GM21447 (cell line): ENCODE results near the gene CPSF4L.

Source experiments
- ATAC-seq: cut with Tn5 transposase; IDR thresholded peaks from one replicate; pipeline ENCODE4 v1.9.1; 2021; ENCODE audit not compliant: unreplicated experiment

CPSF4L gene

DNA sequence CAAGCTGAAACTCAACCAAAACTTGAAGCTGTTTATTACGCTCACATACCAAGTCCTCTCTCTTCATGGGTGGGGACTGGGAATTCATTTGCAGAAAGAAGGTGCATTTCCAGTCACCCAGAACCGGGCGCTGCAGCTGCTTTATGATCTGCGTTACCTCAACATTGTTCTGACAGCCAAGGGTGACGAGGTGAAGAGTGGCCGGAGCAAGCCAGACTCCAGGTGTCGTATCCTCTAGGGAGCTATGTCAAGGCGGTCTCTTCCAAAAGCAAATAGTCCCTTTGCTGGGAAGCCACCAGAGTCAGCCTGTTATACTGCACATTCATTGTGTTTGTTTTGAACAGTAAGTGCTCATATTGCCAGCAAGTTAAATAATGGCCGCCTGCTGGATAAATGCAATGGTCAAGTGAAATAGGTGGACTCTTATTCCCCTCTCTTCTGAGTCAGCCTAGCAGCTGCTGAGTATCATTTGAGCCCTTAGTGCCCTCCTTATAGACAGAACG, 56.2 kb downstream of the CPSF4L start:
- ATAC-seq = no peak

DNA sequence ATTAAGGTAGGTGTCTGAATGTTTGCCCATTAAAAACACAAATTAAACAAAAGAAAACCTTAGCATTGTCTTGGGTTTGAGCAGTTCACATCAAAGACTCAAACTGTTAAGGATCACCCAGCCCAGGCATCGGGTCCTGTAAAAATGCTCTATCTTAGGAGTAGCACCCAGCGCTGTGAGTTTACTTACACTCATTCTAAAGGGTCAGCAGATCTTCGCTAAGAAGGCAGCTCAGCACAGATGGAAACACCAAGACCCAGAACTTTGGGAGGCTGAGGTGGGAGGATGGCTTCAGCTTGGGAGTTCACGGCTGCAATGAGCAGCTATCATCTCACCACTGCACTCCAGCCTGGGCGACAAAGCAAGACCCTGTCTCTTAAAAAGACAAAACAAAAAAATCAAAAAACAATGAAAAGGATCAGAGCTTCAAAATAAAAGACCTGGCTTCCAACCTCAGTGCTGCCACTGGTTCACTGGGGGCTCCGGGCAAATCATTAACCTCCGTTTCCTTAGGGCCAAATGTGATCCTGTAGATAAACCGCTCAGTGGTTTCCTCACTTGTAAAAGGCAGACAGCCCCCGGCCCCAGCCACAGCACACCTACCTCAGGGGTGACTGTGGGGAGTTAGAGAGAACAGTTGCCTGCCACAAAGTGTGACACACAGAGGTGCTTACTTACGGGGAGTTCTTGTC, 57.7 kb downstream of the CPSF4L start:
- no peak for ATAC-seq

DNA sequence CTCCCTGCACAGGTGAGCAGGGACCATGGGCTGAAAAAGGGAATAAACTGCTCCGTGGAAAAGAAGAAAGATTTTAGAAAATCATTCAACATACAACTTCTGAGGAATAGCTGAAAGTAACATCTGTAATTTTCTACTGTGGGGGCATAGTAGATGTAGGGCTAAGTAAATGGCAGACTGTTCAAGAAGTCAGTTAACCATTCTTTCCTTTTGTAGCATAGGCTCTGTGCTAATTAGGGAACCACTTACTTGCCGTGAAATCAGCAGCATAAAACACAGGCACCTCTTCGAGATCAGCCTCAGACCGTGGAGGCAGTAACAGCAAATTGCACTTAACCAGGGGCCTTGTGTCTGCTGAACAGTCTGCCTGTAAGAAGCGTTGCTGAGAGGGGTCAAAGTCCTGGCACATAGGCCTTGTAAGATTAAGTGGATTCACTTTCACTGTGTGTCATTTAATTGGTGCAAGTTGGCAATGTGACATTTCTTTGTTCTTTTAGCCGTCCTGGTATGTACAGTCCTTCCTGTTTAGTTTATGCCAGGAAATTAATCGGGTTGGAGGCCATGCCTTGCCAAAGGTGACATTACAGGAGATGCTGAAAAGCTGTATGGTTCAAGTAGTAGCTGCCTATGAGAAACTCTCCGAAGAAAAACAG, 58.4 kb downstream of the CPSF4L start:
- ATAC-seq = no peak

DNA sequence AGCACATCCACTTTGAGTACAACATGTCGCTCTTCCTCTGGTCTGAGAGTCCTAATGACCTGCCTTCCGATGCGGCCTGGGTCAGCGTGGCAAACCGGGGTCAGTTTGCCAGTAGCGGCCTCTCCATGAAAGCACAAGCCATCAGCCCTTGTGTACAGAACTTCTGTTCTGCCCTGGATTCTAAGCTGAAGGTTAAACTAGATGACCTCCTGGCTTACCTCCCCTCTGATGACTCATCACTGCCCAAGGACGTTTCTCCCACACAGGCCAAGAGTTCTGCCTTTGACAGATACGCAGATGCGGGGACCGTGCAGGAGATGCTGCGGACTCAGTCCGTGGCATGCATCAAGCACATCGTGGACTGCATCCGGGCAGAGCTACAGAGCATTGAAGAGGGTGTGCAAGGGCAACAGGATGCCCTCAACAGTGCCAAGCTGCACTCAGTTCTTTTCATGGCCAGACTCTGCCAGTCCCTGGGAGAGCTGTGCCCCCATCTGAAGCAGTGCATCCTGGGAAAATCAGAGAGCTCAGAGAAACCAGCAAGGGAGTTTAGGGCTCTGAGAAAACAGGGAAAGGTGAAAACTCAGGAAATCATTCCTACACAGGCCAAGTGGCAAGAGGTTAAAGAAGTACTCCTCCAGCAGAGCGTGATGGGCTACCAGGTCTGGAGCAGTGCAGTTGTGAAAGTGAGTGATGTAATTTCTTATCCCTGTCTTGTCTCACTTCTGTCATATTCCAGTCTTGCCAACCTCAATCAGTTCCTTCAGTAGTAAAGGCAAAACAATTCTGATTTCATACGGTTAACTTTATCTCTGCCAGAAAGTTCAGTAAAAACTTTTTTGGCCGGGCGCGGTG, 60.2 kb downstream of the CPSF4L start:
- ATAC-seq = no peak

DNA sequence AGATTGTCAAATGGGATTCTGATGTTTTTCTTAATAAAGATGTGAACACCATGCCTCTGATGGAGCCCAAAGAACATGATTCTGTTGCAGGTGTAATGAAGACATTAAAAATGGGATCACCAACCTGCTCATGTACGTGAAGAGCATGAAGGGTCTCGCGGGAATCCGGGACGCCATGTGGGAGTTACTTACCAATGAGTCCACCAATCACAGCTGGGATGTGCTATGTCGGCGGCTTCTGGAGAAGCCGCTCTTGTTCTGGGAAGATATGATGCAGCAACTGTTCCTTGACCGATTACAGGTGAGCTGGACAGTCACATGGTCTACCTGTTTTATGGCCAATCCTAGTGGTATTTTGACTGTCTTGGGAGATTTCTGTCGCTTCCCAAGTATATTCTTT, 61.2 kb downstream of the CPSF4L start:
- no peak for ATAC-seq

DNA sequence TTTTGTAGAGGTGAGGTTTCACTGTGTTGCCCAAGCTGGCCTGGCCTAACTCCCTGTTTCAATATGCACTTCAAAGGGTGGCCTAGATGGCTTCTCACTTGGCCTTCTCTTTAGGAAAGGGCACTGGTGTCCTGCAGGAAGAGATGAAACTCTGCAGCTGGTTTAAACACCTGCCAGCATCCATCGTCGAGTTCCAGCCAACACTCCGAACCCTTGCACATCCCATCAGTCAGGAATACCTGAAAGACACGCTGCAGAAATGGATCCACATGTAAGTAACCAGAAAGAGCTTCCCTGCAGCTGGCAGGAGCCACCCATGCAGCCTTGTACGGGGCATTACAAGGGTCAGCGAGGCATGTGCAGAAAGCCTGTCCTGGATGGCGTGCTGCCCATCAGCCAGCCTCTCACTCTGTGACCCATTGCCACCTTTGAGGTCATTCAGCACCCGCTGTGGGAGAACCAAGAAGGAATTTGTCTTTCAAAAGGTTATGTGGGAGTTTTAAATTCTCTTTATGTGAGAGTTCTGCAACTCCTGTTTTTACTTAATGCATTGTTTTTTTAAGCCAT, 61.8 kb downstream of the CPSF4L start:
- no peak for ATAC-seq

DNA sequence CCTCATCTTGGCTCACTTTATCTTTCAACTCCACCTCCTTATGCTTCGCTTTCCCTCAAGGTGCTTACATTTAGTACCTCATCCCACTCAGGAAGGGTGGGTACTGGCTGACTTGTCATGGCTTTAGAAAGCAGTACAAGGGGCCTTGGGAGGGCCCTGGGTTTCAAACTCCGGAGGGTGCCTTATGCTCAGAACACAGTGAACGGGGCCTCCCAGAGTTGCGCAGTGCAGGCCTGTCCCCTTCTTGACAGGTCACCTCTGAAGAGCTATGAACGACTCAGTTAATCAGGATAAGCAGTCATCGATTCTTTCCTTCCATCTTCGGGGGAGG, 62.8 kb downstream of the CPSF4L start:
- ATAC-seq = no peak
